HL-60/S4 (cell line): ENCODE data around the gene KIAA1328.
"Not testable (repeated sequence)": the region's sequence is repeated elsewhere in the genome, so short reads cannot be mapped to it uniquely, and the experiment has no call there.

Experiments
- in situ Hi-C: fragments of 300-500 bp; cut with MboI; formaldehyde crosslinking; loops from 2 replicates; pipeline ENCODE4 v1.14.3; 2022; ENCODE audit warnings: low sequenced_read_pairs

KIAA1328 gene

DNA sequence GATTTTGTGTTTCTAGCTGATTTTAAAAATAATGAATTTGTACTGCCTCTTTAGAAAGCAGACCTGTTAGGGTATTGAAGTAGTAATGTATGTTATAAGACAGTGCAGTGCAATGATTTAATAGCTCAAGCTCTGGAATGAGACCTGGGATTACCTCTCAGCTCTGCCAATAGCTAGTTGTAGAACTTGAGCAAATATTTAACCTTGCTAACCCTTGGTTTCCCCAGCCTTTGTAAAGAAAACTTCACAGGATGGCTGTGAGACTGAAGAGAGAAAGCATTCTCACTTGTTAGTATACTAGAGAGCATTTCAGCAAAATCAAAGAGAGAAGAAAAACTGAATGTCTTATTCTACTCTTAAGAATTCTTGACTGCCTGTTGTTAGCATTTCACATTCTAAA, 293.9 kb downstream of the KIAA1328 start:
- in situ Hi-C loops: no loop called here

DNA sequence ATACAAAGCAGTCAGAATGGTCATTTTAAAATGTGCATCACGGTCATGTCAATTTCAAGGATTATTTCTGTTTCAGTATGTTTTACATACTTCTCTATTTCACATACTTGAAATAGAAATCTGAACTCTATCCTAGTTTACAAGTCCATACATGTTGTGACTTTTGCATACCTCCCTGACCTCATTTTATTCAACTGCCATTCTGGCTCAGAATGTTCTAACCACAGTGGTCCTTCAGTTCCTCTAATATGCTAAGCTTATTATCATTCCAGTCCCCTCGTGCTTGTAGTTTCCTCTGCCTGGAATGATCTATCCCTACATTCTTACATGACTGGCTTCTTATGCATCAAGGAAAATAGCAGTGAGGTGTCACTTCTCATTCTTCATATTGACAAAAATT, 295.6 kb downstream of the KIAA1328 start:
- in situ Hi-C loops: no loop called here

DNA sequence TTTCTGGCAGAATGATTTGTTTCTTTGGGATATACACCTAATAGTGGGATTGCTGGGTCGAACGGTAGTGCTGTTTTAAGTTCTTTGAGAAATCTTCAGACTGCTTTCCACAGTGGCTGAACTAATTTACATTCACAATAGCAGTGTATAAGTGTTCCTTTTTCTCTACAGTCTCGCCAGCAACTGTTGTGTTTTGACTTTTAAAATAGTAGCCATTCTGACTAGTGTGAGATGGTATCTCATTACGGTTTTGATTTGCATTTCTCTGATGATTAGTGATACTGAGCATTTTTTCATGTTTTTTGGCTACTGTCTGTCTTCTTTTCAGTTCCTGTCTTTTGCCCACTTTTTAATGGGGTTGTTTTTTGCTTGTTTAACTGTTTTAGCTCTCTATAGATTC, 306.2 kb downstream of the KIAA1328 start:
- in situ Hi-C loops: no loop called here

GRCh38 chr18:37138456-37138855, 309.5 kb downstream of the KIAA1328 start:
- in situ Hi-C loops: no loop called here

DNA sequence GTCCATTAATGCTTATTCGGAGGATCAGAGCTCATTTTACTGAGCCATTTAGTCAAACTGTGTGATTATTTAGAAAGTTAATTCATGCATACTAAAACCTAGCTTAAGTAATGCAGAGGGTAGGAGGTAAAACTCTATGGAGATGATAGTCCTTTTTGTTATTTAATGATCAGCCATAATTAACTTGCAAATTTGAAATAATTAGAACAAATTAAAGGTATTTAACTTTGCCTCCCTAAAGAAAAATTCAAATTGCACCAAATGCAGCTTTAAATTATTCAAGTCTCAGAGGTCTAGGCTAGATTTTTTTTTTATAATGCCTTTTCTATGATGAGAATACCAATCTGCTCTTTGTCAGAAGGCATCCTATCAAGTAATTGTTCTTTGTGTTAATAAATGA, 310.9 kb downstream of the KIAA1328 start:
- in situ Hi-C loops: no loop called here

DNA sequence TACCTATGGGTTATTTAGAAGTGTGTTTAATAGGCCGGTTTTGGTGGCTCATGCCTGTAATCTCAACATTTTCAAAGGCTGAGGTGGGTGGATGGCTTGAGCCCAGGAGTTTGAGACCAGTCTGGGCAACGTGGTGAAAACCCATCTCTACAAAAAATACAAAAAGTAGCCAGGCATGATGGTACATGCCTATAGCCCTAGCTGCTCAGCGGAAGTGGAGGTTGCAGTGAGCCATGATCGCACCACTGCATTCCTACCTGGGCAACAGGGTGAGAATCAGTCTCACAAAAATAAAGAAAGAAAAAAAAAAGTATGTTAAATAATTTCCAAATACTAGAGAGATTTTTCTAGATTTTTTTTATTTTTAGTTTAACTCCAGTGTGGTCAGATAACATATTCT, 316.0 kb downstream of the KIAA1328 start:
- in situ Hi-C loops: no loop called here

DNA sequence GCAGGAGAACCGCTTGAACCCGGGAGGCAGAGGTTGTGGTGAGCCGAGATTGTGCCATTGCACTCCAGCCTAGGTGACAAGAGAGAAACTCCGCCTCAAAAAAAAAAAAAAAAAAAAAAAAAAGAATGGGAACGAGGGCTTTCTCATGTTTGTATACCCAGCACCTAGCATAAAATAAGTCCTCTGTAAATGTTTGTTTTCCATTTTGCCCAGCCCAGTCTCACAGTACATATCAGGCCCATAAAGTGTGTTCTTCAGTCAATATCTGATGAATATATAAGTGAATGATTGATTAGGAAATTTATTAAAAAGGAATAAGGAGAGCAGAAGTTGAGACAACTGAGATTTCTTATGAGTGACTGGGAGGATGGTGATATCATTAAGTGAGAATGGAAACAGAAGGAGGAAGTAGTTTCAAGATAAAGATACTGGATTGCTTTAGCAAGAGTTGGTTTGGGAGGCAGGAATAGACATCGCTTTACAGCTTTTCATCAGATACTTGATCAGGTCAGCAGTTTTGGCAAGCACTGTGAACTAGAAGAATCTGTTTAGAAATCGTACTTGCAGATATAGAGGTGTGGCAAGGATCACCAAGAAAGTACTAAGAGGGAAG, 327.5 kb downstream of the KIAA1328 start:
- in situ Hi-C loops: no loop called here

DNA sequence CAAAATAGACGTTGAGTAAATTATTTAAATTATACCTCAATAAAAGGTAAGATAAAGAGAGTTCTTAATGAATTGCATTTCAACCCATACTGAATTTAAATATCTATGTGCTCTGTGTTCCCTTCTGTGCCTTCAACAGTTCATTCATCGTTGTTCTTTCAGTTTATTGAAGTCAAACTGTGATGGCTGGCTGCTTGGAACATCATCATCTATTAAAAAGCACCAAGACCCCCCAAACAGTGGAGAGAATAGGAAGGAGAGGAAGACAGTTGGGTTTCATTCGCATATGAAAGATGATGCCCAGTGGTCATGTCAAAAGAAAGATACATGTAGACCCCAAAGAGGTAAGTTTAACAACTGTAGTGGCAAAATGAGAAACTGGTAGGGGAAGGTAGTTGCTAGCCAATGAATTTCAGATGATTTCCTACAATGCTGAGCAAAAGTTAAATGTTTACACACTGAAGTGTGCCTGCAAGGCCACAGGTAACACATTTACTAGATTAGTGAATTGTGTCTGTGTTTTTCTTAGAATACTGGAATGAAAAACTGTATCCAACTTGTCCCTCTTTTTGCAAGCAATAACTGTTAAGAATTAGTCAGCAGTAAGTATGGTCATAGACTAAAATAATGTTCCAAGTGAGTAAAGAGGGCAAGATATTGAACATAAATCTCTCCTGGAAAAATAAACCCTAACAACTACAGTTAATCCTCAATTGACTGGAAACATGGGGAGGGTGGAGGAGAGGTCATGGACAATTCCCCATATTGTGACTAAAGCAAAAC, 331.3 kb downstream of the KIAA1328 start:
- in situ Hi-C loops: no loop called here

DNA sequence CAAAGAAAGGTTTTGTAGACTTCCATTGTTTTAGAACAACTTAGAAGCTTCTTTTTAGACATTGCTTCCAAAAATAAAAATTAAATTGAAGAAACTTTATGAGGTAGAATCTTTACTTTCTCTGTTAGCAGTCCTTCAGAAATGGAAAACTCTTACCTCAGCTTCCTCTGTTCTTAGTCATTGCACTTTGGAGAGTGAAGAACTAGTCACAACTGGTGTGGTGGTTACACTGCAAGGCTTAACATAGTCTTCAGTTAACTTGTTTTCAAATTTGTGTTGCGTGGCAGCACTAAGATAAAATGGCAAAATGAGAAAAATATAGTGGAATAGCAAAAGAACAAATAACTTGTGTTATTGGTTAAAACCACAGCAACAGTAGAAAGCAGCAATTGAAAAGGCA, 332.6 kb downstream of the KIAA1328 start:
- in situ Hi-C loops: no loop called here

- in situ Hi-C loops: no loop called here
Observed at GRCh38 chr18:37162551-37162950, 333.6 kb downstream of the KIAA1328 start.

- in situ Hi-C loops: no loop called here
Observed at GRCh38 chr18:37163119-37163518, 334.2 kb downstream of the KIAA1328 start.

- in situ Hi-C loops: no loop called here
Observed at GRCh38 chr18:37166491-37166890, 337.6 kb downstream of the KIAA1328 start.

GRCh38 chr18:37166966-37167365, 338.0 kb downstream of the KIAA1328 start:
- in situ Hi-C loops: not testable (repeated sequence)

GRCh38 chr18:37170984-37171383, 342.1 kb downstream of the KIAA1328 start:
- in situ Hi-C loops: no loop called here

DNA sequence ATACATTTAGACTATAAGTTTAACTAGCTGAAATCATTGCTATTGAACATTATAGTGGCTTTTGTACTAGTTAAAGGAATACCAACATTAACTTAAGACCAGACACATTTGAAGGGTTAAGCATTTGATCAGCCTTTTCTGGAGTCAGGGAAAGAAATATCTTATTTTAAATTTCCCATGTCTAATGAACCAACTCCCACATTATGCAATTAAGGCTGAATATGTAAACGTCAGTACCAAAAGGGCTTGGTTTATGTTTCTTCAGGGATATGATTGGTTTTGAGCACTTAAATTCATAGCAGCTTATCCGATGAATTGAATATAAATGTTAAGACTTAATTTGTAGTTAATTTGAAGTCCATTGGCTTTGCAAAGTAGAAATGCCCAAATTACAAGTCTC, 344.5 kb downstream of the KIAA1328 start:
- in situ Hi-C loops: no loop called here

- in situ Hi-C loops: no loop called here
Observed at GRCh38 chr18:37175727-37176620, 347.0 kb downstream of the KIAA1328 start.

GRCh38 chr18:37176621-37176934, 347.7 kb downstream of the KIAA1328 start:
- in situ Hi-C loops: no loop called here

GRCh38 chr18:37179384-37179783, 350.5 kb downstream of the KIAA1328 start:
- in situ Hi-C loops: no loop called here

DNA sequence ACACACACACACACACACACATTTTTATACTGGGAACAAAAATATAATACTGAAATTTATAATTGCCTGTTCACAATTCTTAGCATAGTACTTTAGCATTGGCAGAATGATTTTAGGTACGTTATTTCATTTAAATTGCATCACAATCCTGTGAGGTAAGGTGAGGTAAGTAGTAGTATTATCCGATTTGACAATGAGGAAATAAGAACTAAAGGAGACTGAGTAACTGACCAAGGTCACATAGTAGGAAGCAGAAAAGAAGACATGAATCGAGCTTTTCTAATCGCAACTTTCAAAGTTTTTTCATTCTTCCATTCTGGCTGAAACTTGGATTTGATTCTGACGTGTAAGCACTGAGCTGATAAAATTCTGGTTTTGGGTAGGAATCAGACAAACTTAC, 351.2 kb downstream of the KIAA1328 start:
- in situ Hi-C loops: no loop called here

GRCh38 chr18:37182340-37183135, 353.6 kb downstream of the KIAA1328 start:
- in situ Hi-C loops: no loop called here
